HEK293 (cell line): ENCODE results near the gene NAMPT.

Experiments used
- CTCF ChIA-PET: fragments of 350-600 bp; formaldehyde crosslinking; extraction: SDS; loops from one replicate; lab custom pipeline; 2021; ENCODE audit warnings: antibody characterized with exemption; lab: Yijun Ruan, JAX
- POLR2A ChIA-PET: fragments of 300-600 bp; formaldehyde crosslinking; extraction: SDS; loops from one replicate; lab custom pipeline; 2020; ENCODE audit warnings: antibody characterized with exemption, inconsistent platforms; lab: Yijun Ruan, JAX
- H3K27ac ChIP-seq: fragments of 200-500 bp; sonication (Bioruptor generic); 2 replicates; pipeline ENCODE4 v1.5.1; 2014; ENCODE audit warnings: low read depth, low read length, control low read depth, inconsistent platforms; ENCODE audit errors: extremely low read depth
- H3K36me3 ChIP-seq, 2 experiments: fragments of 200-500 bp in 1 of 2; sonication (Bioruptor generic) in 1 of 2; 1 replicate in 1 of 2; 2 replicates in 1 of 2; pipeline ENCODE4 v1.5.1; 2014 to 2017; ENCODE audit warnings: inconsistent platforms in 2 of 2, low read length in 2 of 2; ENCODE audit not compliant: control insufficient read depth in 2 of 2, insufficient read depth in 1 of 2
- H3K4me1 ChIP-seq: fragments of 200-500 bp; sonication (Bioruptor generic); 2 replicates; pipeline ENCODE4 v1.5.1; 2014; ENCODE audit warnings: mild to moderate bottlenecking, low read length, inconsistent platforms; ENCODE audit not compliant: control insufficient read depth, insufficient read depth
- H3K4me3 ChIP-seq: 2 replicates; pipeline ENCODE4 v1.5.1; 2011; ENCODE audit warnings: low read depth, mild to moderate bottlenecking, control low read depth, low read length, moderate library complexity
- H3K9me3 ChIP-seq: fragments of 200-500 bp; sonication (Bioruptor generic); 2 replicates; pipeline ENCODE4 v1.5.1; 2014; ENCODE audit warnings: low read depth, low read length, inconsistent platforms; ENCODE audit not compliant: control insufficient read depth, insufficient read depth
- BCL11B ChIP-seq: fragments of 450-650 bp; formaldehyde crosslinking; IDR thresholded peaks from 2 replicates; pipeline ENCODE4 v1.5.1; 2016; ENCODE audit warnings: low read depth, missing biosample characterization, missing genetic modification characterization
- HOXA7 ChIP-seq: sonication (generic); formaldehyde crosslinking; IDR thresholded peaks from 2 replicates; pipeline ENCODE4 v1.8.1; 2022; ENCODE audit warnings: missing genetic modification reagents, borderline replicate concordance
- INSM2 ChIP-seq: fragments of 450-650 bp; formaldehyde crosslinking; IDR thresholded peaks from 2 replicates; pipeline ENCODE4 v1.5.1; 2016; ENCODE audit warnings: missing biosample characterization, missing genetic modification characterization
- KLF10 ChIP-seq: fragments of 450-650 bp; IDR thresholded peaks from 2 replicates; pipeline ENCODE4 v1.5.1; 2018; ENCODE audit warnings: missing biosample characterization, mild to moderate bottlenecking, missing genetic modification characterization
- ZNF239 ChIP-seq: fragments of 450-650 bp; formaldehyde crosslinking; IDR thresholded peaks from 2 replicates; pipeline ENCODE4 v1.5.1; 2016; ENCODE audit warnings: missing biosample characterization, missing genetic modification characterization
- ZNF324 ChIP-seq: fragments of 450-650 bp; formaldehyde crosslinking; IDR thresholded peaks from 2 replicates; pipeline ENCODE4 v1.5.1; 2016; ENCODE audit warnings: missing biosample characterization, missing genetic modification characterization
- ZNF510 ChIP-seq: fragments of 450-650 bp; formaldehyde crosslinking; IDR thresholded peaks from 2 replicates; pipeline ENCODE4 v1.5.1; 2018; ENCODE audit warnings: mild to moderate bottlenecking, missing genetic modification characterization, missing biosample characterization; ENCODE audit not compliant: insufficient replicate concordance
- ZNF529 ChIP-seq: fragments of 450-650 bp; formaldehyde crosslinking; IDR thresholded peaks from 2 replicates; pipeline ENCODE4 v1.5.1; 2017; ENCODE audit warnings: missing genetic modification characterization, missing biosample characterization; ENCODE audit not compliant: insufficient replicate concordance
- ZNF548 ChIP-seq: fragments of 450-650 bp; formaldehyde crosslinking; IDR thresholded peaks from 2 replicates; pipeline ENCODE4 v1.5.1; 2016; ENCODE audit warnings: missing biosample characterization, missing genetic modification characterization
- ZNF558 ChIP-seq: fragments of 450-650 bp; formaldehyde crosslinking; IDR thresholded peaks from 2 replicates; pipeline ENCODE4 v1.5.1; 2016; ENCODE audit warnings: missing biosample characterization, missing genetic modification characterization
- ZNF76 ChIP-seq: fragments of 450-650 bp; formaldehyde crosslinking; IDR thresholded peaks from 2 replicates; pipeline ENCODE4; 2016; ENCODE audit warnings: low read depth, missing biosample characterization, missing genetic modification characterization, borderline replicate concordance
- ZNF768 ChIP-seq: fragments of 450-650 bp; formaldehyde crosslinking; IDR thresholded peaks from 2 replicates; pipeline ENCODE4 v1.5.1; 2018; ENCODE audit warnings: missing biosample characterization, mild to moderate bottlenecking, missing genetic modification characterization
- ZNF791 ChIP-seq: fragments of 450-650 bp; formaldehyde crosslinking; IDR thresholded peaks from 2 replicates; pipeline ENCODE4 v1.5.1; 2016; ENCODE audit warnings: missing biosample characterization, missing genetic modification characterization
- ZNF843 ChIP-seq: fragments of 450-650 bp; formaldehyde crosslinking; IDR thresholded peaks from 2 replicates; pipeline ENCODE4 v1.5.1; 2016; ENCODE audit warnings: missing biosample characterization, missing genetic modification characterization
- ZSCAN16 ChIP-seq: fragments of 450-650 bp; formaldehyde crosslinking; IDR thresholded peaks from 2 replicates; pipeline ENCODE4 v1.5.1; 2016; ENCODE audit warnings: missing biosample characterization, missing genetic modification characterization
- ZSCAN23 ChIP-seq: fragments of 450-650 bp; formaldehyde crosslinking; IDR thresholded peaks from 2 replicates; pipeline ENCODE4 v1.5.1; 2016; ENCODE audit warnings: missing biosample characterization, missing genetic modification characterization
- ZSCAN5A ChIP-seq: fragments of 450-650 bp; formaldehyde crosslinking; IDR thresholded peaks from 2 replicates; pipeline ENCODE4 v1.5.1; 2016; ENCODE audit warnings: missing biosample characterization, missing genetic modification characterization
- ZXDB ChIP-seq: fragments of 450-650 bp; formaldehyde crosslinking; IDR thresholded peaks from 2 replicates; pipeline ENCODE4 v1.5.1; 2016; ENCODE audit warnings: missing biosample characterization, missing genetic modification characterization
- TF ChIP-seq, protein P1 (sequence below): fragments of 450-650 bp; formaldehyde crosslinking; conservative IDR thresholded peaks from 2 replicates; pipeline ENCODE4 v1.5.1; 2016; ENCODE audit warnings: low read depth, missing biosample characterization, missing genetic modification characterization
- TF ChIP-seq, protein P2 (sequence below): fragments of 450-650 bp; formaldehyde crosslinking; IDR thresholded peaks from 2 replicates; pipeline ENCODE4 v1.5.1; 2017; ENCODE audit warnings: missing biosample characterization, missing genetic modification characterization
- TF ChIP-seq, protein P3 (sequence below): fragments of 450-650 bp; formaldehyde crosslinking; IDR thresholded peaks from 2 replicates; pipeline ENCODE4 v1.5.1; 2017; ENCODE audit warnings: missing biosample characterization, missing genetic modification characterization

NAMPT gene

DNA sequence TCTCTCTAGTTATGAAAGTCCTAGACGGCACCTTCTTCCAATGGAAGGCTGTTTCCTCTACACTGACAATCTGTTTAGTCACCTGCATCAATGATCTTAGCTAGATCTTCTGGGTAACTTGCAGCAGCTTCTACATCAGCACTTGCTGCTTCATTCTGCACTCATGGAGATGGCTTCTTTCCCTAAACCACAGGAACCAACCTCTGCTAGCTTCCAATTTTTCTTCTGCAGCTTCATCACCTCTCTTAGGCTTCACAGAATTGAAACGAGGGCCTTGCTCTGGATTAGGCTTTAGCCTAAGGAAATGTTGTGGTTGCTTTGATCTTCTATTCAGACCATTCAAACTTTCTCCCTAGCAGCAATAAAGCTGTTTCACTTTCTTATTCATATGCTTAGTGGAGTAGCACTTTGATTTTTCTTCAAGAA is 24.6 kb downstream of the NAMPT start (continued):
- TF ChIP-seq, protein P1, sequence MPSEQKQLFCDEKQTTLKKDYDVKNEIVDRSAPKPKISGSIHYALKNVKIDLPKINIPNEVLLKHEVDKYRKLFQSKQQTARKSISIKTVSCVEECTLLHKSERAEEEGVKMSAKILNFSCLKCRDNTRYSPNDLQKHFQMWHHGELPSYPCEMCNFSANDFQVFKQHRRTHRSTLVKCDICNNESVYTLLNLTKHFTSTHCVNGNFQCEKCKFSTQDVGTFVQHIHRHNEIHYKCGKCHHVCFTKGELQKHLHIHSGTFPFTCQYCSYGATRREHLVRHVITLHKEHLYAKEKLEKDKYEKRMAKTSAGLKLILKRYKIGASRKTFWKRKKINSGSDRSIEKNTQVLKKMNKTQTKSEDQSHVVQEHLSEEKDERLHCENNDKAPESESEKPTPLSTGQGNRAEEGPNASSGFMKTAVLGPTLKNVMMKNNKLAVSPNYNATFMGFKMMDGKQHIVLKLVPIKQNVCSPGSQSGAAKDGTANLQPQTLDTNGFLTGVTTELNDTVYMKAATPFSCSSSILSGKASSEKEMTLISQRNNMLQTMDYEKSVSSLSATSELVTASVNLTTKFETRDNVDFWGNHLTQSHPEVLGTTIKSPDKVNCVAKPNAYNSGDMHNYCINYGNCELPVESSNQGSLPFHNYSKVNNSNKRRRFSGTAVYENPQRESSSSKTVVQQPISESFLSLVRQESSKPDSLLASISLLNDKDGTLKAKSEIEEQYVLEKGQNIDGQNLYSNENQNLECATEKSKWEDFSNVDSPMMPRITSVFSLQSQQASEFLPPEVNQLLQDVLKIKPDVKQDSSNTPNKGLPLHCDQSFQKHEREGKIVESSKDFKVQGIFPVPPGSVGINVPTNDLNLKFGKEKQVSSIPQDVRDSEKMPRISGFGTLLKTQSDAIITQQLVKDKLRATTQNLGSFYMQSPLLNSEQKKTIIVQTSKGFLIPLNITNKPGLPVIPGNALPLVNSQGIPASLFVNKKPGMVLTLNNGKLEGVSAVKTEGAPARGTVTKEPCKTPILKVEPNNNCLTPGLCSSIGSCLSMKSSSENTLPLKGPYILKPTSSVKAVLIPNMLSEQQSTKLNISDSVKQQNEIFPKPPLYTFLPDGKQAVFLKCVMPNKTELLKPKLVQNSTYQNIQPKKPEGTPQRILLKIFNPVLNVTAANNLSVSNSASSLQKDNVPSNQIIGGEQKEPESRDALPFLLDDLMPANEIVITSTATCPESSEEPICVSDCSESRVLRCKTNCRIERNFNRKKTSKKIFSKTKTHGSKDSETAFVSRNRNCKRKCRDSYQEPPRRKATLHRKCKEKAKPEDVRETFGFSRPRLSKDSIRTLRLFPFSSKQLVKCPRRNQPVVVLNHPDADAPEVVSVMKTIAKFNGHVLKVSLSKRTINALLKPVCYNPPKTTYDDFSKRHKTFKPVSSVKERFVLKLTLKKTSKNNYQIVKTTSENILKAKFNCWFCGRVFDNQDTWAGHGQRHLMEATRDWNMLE (tag by site-specific recombination): no peak
- no peak for TF ChIP-seq ZNF510 (tag by site-specific recombination)
- TF ChIP-seq, protein P2, sequence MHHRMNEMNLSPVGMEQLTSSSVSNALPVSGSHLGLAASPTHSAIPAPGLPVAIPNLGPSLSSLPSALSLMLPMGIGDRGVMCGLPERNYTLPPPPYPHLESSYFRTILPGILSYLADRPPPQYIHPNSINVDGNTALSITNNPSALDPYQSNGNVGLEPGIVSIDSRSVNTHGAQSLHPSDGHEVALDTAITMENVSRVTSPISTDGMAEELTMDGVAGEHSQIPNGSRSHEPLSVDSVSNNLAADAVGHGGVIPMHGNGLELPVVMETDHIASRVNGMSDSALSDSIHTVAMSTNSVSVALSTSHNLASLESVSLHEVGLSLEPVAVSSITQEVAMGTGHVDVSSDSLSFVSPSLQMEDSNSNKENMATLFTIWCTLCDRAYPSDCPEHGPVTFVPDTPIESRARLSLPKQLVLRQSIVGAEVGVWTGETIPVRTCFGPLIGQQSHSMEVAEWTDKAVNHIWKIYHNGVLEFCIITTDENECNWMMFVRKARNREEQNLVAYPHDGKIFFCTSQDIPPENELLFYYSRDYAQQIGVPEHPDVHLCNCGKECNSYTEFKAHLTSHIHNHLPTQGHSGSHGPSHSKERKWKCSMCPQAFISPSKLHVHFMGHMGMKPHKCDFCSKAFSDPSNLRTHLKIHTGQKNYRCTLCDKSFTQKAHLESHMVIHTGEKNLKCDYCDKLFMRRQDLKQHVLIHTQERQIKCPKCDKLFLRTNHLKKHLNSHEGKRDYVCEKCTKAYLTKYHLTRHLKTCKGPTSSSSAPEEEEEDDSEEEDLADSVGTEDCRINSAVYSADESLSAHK (tag by site-specific recombination): no peak
- TF ChIP-seq ZNF239 (tag by site-specific recombination): no peak
- TF ChIP-seq ZNF548: no peak

GRCh38 chr7:106258789-106259188 is 26.0 kb downstream of the NAMPT start:
- H3K36me3 ChIP-seq: peaks cover 34 to 64% of the 10 kb centered on the region in 2 experiments
- ChIA-PET CTCF (interaction anchor here (1.1 kb wide), 1 partner anchor 82 kb away, joined by 3 read pairs; no protein-coding TSS in a partner anchor), POLR2A (no interaction called here)
- H3K9me3 ChIP-seq: no peaks in the 10 kb centered on the region
- no peak for TF ChIP-seq ZNF324 (tag by site-specific recombination)
- no peak for TF ChIP-seq ZNF558
- no peak for TF ChIP-seq HOXA7
- TF ChIP-seq, protein P3, sequence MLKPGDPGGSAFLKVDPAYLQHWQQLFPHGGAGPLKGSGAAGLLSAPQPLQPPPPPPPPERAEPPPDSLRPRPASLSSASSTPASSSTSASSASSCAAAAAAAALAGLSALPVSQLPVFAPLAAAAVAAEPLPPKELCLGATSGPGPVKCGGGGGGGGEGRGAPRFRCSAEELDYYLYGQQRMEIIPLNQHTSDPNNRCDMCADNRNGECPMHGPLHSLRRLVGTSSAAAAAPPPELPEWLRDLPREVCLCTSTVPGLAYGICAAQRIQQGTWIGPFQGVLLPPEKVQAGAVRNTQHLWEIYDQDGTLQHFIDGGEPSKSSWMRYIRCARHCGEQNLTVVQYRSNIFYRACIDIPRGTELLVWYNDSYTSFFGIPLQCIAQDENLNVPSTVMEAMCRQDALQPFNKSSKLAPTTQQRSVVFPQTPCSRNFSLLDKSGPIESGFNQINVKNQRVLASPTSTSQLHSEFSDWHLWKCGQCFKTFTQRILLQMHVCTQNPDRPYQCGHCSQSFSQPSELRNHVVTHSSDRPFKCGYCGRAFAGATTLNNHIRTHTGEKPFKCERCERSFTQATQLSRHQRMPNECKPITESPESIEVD (tag by site-specific recombination): no peak
- no peak for TF ChIP-seq ZNF529 (tag by site-specific recombination)
- no peak for TF ChIP-seq ZNF791 (tag by site-specific recombination)
- H3K27ac ChIP-seq: no peak overlapping the region
- H3K4me3 ChIP-seq: no peak overlapping the region
- H3K4me1 ChIP-seq: no peaks in the 10 kb centered on the region

- Histone ChIP-seq H3K9me3 (no peaks in the 10 kb centered on the region), H3K4me3 (no peak overlapping the region), H3K4me1 (no peaks in the 10 kb centered on the region), H3K27ac (no peak overlapping the region), H3K36me3 (peaks cover 41 to 64% of the 10 kb centered on the region in 2 experiments)
- ChIA-PET CTCF (interaction anchor here (1.5 kb wide), 1 partner anchor 204 kb away, joined by 4 read pairs; no protein-coding TSS in a partner anchor), POLR2A (no interaction called here)
- TF ChIP-seq ZSCAN23 (tag by site-specific recombination) (no peak), HOXA7 (no peak), INSM2 (tag by site-specific recombination) (no peak), ZNF843 (no peak), BCL11B (tag by site-specific recombination) (no peak), ZSCAN16 (tag by site-specific recombination) (no peak), ZSCAN5A (tag by site-specific recombination) (no peak), ZNF76 (tag by site-specific recombination) (no peak), ZXDB (tag by site-specific recombination) (no peak), ZNF768 (tag by site-specific recombination) (no peak), KLF10 (no peak), ZNF558 (no peak)
Measured at GRCh38 chr7:106257752-106258151, 27.0 kb downstream of the NAMPT start.
